PC-9 (cell line): ENCODE results near the gene CDK5RAP2.

Experiments used
- EZH2 ChIP-seq: fragments of 200-600 bp; sonication (generic); IDR thresholded peaks from 2 replicates; pipeline ENCODE4 v1.8.0; 2017; ENCODE audit warnings: antibody characterized with exemption, low read depth
- TF ChIP-seq, protein P1 (sequence below): fragments of 200-600 bp; sonication (generic); conservative IDR thresholded peaks from 2 replicates; pipeline ENCODE4 v1.6.1; 2017; ENCODE audit warnings: mixed run types, antibody characterized with exemption, mild to moderate bottlenecking, moderate library complexity

- TF ChIP-seq, protein P1, sequence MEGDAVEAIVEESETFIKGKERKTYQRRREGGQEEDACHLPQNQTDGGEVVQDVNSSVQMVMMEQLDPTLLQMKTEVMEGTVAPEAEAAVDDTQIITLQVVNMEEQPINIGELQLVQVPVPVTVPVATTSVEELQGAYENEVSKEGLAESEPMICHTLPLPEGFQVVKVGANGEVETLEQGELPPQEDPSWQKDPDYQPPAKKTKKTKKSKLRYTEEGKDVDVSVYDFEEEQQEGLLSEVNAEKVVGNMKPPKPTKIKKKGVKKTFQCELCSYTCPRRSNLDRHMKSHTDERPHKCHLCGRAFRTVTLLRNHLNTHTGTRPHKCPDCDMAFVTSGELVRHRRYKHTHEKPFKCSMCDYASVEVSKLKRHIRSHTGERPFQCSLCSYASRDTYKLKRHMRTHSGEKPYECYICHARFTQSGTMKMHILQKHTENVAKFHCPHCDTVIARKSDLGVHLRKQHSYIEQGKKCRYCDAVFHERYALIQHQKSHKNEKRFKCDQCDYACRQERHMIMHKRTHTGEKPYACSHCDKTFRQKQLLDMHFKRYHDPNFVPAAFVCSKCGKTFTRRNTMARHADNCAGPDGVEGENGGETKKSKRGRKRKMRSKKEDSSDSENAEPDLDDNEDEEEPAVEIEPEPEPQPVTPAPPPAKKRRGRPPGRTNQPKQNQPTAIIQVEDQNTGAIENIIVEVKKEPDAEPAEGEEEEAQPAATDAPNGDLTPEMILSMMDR = no peak
- no peak for TF ChIP-seq EZH2
Measured at GRCh38 chr9:120568816-120569215, 11.2 kb downstream of the CDK5RAP2 start.
